GM18907 (cell line): Measurements from ENCODE around the gene MGST3.
"Not testable (repeated sequence)": the region's sequence is repeated elsewhere in the genome, so short reads cannot be mapped to it uniquely, and the experiment has no call there.

Experiments
- ATAC-seq: cut with Tn5 transposase; IDR thresholded peaks from one replicate; pipeline ENCODE4 v1.9.1; 2021; ENCODE audit warnings: mild to moderate bottlenecking, moderate library complexity; ENCODE audit not compliant: unreplicated experiment

The MGST3 gene

DNA sequence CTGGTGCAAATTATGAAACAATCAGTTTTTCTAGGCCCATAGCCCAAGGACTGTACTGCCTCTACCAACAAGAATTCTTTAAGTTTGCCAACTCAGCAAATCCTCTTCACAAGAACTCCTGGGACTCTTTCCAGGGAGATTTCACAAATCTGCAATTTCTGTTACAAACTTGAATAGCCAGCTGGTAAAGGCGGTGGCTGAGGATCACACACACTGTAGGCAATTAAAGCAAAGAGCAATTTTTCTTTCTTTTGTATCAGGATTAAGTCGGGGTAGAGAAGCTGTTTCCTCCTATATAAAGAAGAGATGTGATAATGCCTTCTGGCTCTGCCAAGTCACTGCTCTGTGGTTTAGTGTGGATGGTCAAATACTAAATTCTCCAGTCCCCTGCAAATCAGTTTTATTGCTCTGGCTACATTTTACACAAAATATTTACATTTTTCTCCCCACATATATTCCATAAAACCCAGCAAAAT, 65.6 kb downstream of the MGST3 start:
- ATAC-seq = no peak

DNA sequence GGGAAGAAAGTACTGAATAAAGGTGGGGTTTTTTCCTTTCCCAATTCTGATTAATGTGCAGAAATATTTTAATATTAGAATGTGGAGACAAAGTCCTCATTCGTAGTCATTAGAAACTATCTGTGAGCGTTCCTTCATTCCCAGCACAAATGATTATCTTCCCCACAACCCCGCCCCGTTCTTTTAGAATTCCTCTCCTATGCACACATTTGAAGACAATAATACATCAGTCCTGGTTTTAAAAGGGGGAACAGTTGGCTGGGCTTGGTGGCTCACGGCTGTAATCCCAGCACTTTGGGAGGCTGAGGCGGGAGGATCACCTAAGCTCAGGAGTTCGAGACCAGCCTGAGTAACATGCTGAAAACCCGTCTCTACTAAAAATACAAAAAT, 66.5 kb downstream of the MGST3 start:
- ATAC-seq = no peak

DNA sequence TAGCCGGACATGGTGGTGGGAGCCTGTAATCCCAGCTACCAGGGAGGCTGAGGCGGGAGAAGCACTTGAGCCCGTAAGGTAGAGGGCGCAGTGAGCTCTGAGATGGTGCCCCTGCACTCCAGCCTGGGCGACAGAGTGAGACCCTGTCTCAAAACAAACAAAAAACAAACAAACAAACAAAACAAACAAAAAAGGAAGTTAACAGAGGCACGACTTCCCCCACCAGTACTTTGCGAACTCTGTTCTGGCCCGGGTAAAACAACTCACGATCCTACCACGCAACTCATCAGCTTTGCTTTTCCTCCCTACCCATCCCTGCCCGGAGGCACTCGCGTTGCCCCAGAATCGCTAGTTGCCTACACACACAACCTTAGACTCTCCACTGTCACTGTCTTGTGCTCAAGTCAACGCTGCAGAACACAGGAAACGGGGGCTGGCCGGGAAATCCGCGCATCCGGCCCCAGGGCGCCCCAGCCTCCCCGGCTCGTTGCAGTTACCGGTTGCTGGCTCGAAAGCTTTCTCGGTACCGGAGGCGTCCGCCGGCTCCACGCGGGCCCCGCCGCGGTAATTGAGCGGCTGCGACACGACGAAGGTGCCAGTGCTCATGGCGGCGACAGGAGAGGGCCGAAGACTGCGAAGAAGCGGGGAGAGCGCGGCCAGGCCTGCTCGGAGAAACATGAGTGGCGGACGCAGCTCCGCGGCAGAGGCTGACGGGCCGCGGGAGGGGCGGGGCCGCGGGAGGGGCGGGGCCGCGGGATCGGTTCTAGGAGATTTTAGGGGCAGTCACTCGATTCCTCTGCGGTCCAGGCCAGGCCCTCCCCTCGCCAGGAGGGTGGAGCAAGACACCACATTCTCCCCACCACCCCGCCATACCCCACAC, 67.1 kb downstream of the MGST3 start, which contains the start of gene ALDH9A1:
TSS of gene ALDH9A1 (minus strand) at position 682 of the 880 bp plus-strand sequence. CDS start at position 678, 4 bp downstream.
- ATAC-seq = peak; percentile 95

DNA sequence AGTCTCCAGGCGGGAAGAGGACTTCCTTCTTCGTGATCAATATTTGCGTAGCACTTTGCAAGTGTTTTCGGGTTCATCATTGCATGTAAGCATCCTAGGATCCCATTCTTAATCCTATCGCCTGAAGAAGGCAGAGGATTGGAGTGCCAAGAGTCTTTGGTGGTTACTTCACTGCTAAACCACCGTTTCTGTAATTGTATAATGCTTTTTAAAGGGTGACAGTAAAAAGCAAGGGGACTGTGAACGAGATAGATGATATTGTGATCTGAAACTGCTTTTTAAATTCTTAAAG, 67.7 kb downstream of the MGST3 start:
- ATAC-seq = no peak

DNA sequence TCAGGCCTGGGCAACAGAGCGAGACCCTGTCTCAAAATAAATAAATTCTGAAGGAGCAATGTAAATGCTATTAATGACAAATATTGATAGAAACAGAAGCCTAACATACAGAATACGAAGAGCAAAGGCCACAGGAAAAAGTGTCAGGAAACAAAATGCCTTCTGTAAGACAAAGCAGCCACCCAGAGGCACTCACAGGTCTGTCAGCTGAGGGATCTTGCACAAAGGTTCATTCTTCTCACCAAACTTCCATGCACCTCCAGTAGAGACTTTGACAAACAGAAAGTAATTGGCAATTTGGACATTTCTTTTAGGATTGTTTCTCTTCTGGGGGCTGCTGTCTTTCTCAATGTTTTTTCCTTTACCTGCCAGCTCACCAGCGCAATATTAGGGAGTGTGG, 68.5 kb downstream of the MGST3 start:
- no peak for ATAC-seq

DNA sequence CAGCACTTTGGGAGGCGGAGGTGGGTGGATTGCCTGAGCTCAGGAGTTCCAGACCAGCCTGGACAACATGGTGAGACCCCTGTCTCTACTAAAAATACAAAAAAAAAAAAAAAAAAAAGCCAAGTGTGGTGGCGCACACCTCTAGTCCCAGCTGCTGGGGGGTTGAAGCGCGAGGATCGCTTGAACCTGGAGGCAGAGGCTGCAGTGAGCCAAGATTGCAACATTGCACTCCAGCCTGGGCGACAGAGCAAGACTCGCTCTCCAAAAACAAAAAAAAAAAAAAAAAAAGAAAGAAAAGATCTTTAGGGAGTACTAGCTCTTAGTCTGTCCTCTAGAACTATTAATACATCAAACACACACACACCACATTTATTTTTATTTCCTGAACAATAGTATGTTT, 70.9 kb downstream of the MGST3 start:
- ATAC-seq = not testable (repeated sequence)

DNA sequence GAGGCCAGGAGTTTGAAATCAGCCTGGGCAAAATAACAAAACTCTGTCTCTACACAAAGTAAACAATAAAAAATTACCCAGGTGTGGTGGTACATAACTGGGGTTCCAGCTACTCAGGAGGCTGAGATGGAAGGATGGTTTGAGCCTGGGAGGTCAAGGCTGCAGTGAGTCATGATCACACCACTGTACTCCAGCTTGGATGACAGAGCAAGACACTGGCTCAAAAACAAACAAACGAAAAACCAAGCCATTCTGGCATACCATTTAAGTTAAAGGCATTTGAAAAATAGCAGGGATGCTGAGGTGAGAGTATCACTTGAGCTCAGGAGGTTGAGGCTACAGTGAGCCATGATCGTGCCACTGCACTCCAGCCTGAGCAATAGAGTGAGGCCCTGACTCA, 72.6 kb downstream of the MGST3 start:
- ATAC-seq = no peak
